K562 (cell line): ENCODE measurements around the gene CYB5R4. TPM values are rescaled to one million over a fixed set of nuclear protein-coding genes. Genes with fewer than 3 reads are reported as not detected.
A peak's percentile ranks its signal among the peaks of the same experiment; 100 is the strongest.

ENCODE experiments used
- ARID1B ChIP-seq: fragments of 450-650 bp; IDR thresholded peaks from 2 replicates; pipeline ENCODE4 v1.6.1; 2016; ENCODE audit warnings: antibody characterized with exemption, mild to moderate bottlenecking, inconsistent platforms
- BCL6 ChIP-seq: fragments of 250-450 bp; sonication (Bioruptor Pico); IDR thresholded peaks from 2 replicates; pipeline ENCODE4 v1.4.0; 2020
- BHLHE40 ChIP-seq: IDR thresholded peaks from 2 replicates; pipeline ENCODE4 v1.6.1; 2011; ENCODE audit warnings: low read length, improper control_type of control experiment
- CBX1 ChIP-seq: sonication (generic); IDR thresholded peaks from 2 replicates; pipeline ENCODE4 v1.6.1; 2016; ENCODE audit warnings: antibody characterized with exemption, low read depth, mild to moderate bottlenecking
- CBX5 ChIP-seq: IDR thresholded peaks from 2 replicates; pipeline ENCODE4 v1.6.1; 2014; ENCODE audit warnings: low read depth, borderline replicate concordance
- DMBX1 ChIP-seq: fragments of 250-450 bp; sonication (Bioruptor Pico); IDR thresholded peaks from 2 replicates; pipeline ENCODE4 v1.8.0; 2022; ENCODE audit warnings: inconsistent platforms, mild to moderate bottlenecking, moderate library complexity, borderline replicate concordance
- DNMT1 ChIP-seq: fragments of 450-650 bp; IDR thresholded peaks from 2 replicates; pipeline ENCODE4 v1.6.1; 2016; ENCODE audit warnings: antibody characterized with exemption, mild to moderate bottlenecking
- HDAC3 ChIP-seq: fragments of 450-650 bp; IDR thresholded peaks from 2 replicates; pipeline ENCODE4 v1.6.1; 2018; ENCODE audit warnings: borderline replicate concordance, mild to moderate bottlenecking, moderate library complexity; ENCODE audit not compliant: partially characterized antibody
- HSF4 ChIP-seq: fragments of 250-450 bp; sonication (Bioruptor Pico); IDR thresholded peaks from 2 replicates; pipeline ENCODE4 v2.1.2; 2022; ENCODE audit warnings: mild to moderate bottlenecking, moderate library complexity, borderline replicate concordance
- NRF1 ChIP-seq, 2 experiments: fragments of 450-650 bp; IDR thresholded peaks in 1 of 2; conservative IDR thresholded peaks in 1 of 2; 2 replicates each; pipeline ENCODE4 v1.6.1; 2014; ENCODE audit warnings: mild to moderate bottlenecking in 2 of 2
- SMAD3 ChIP-seq: fragments of 450-650 bp; formaldehyde crosslinking; conservative IDR thresholded peaks from 2 replicates; pipeline ENCODE4 v1.4.0; 2020; ENCODE audit warnings: mild to moderate bottlenecking
- SP2 ChIP-seq: IDR thresholded peaks from 2 replicates; pipeline ENCODE4 v1.6.1; 2011; ENCODE audit warnings: mild to moderate bottlenecking, low read depth, low read length, moderate library complexity; ENCODE audit not compliant: poor library complexity, severe bottlenecking; ENCODE audit errors: extremely low read depth
- TRIM28 ChIP-seq: fragments of 450-650 bp; IDR thresholded peaks from 2 replicates; pipeline ENCODE4 v1.6.1; 2017
- ZNF445 ChIP-seq: fragments of 250-450 bp; sonication (Bioruptor Pico); IDR thresholded peaks from 2 replicates; pipeline ENCODE4 v1.4.0; 2020; ENCODE audit warnings: low read depth, mild to moderate bottlenecking, moderate library complexity
- ZNF589 ChIP-seq: fragments of 200-800 bp; sonication (Bioruptor generic); IDR thresholded peaks from 2 replicates; pipeline ENCODE4 v1.6.1; 2016; ENCODE audit warnings: low read depth, missing genetic modification characterization, missing compliant biosample characterization
- ZNF764 ChIP-seq: fragments of 250-450 bp; sonication (Bioruptor Pico); IDR thresholded peaks from 2 replicates; pipeline ENCODE4 v1.4.0; 2020; ENCODE audit warnings: low read depth, mild to moderate bottlenecking, moderate library complexity
- polyA plus RNA-seq, 8 experiments: library from polyadenylated mRNA; depleted of rRNA in 4 of 8; stranded (reverse) in 5 of 8; unstranded in 3 of 8; fragments of >200 nt; fragmentation: Nextera tagmentation in 2 of 8; fragmentation: Illumina TruSeq in 1 of 8; extraction: Ambion mirVana in 2 of 8; extraction: Trizol in 1 of 8; gene quantifications; 2 replicates each; pipeline versions ENCODE4 v1.2.1 to v1.2.3, GENCODE V29; 2011 to 2014; ENCODE audit warnings: inconsistent platforms in 1 of 8, missing spikeins in 1 of 8
- total RNA-seq, 7 experiments: library from RNA; depleted of rRNA in 6 of 7; stranded (reverse); fragments of >200 nt in 6 of 7; fragmentation: Illumina TruSeq in 2 of 7; extraction: Trizol in 2 of 7; gene quantifications; 2 replicates each; pipeline versions ENCODE4 v1.2.1 to v1.2.3, GENCODE V29; 2011 to 2021; ENCODE audit warnings: low replicate concordance in 1 of 7
- TF ChIP-seq, protein P1 (sequence below): sonication (generic); formaldehyde crosslinking; IDR thresholded peaks from 2 replicates; pipeline ENCODE4 v1.8.0; 2022; ENCODE audit warnings: missing genetic modification reagents, mild to moderate bottlenecking, borderline replicate concordance
- TF ChIP-seq, protein P2 (sequence below): fragments of 450-650 bp; formaldehyde crosslinking; IDR thresholded peaks from 2 replicates; pipeline ENCODE4 v1.4.0; 2020; ENCODE audit warnings: mild to moderate bottlenecking
- TF ChIP-seq, protein P3 (sequence below): sonication (generic); formaldehyde crosslinking; IDR thresholded peaks from 2 replicates; pipeline ENCODE4 v1.5.0; 2020; ENCODE audit warnings: missing genetic modification reagents
- TF ChIP-seq, protein P4 (sequence below), 3 experiments: fragments of 200-800 bp in 1 of 3; sonication (Bioruptor generic) in 1 of 3; sonication (generic) in 1 of 3; formaldehyde crosslinking in 1 of 3; IDR thresholded peaks; 2 replicates each; pipeline versions ENCODE4 v1.6.1 to v1.8.0; 2016 to 2022; ENCODE audit warnings: mild to moderate bottlenecking in 2 of 3, missing compliant biosample characterization in 2 of 3, missing genetic modification characterization in 2 of 3, missing genetic modification reagents in 1 of 3
- TF ChIP-seq, protein P5 (sequence below): fragments of 450-650 bp; formaldehyde crosslinking; IDR thresholded peaks from 2 replicates; pipeline ENCODE4 v1.4.0; 2020; ENCODE audit warnings: mild to moderate bottlenecking, moderate library complexity

Gene CYB5R4
- total and polyA plus RNA-seq, 9 of the 15 experiments (the other 6 are each of a cell fraction or from before 2014, with no cell fraction given) = 5.9 to 23.1 (median 19.0) TPM

DNA sequence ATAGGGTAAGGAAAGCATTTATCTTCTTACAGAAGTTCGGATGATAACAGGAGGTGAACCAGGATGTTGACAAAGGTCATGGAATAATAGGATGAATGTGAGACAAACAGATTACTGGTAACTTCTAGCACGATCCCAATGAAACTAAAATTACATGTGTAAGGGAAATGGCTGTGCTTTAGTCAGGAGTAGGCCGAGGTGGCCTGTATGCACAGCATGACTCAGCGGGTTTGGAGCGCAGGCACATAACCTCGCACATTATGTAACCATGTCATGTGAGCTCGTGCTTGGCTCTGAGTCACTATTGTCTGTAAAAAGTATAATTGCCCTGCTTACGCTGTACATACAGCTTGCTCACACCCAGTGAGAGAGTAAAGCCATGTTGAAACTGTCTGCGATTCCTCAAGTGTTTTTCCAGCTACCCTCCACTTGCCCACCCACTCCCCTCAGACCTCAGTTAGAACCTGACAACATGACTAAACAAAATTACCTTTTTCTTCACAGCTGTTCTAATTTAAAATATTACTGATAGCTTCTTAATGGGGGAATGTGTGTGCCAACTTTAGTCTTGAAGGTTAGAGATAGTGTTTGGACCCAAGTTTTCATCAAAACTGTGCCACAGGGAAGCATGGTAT is 8.2 kb downstream of the CYB5R4 start (continued):
- TF ChIP-seq, protein P1, sequence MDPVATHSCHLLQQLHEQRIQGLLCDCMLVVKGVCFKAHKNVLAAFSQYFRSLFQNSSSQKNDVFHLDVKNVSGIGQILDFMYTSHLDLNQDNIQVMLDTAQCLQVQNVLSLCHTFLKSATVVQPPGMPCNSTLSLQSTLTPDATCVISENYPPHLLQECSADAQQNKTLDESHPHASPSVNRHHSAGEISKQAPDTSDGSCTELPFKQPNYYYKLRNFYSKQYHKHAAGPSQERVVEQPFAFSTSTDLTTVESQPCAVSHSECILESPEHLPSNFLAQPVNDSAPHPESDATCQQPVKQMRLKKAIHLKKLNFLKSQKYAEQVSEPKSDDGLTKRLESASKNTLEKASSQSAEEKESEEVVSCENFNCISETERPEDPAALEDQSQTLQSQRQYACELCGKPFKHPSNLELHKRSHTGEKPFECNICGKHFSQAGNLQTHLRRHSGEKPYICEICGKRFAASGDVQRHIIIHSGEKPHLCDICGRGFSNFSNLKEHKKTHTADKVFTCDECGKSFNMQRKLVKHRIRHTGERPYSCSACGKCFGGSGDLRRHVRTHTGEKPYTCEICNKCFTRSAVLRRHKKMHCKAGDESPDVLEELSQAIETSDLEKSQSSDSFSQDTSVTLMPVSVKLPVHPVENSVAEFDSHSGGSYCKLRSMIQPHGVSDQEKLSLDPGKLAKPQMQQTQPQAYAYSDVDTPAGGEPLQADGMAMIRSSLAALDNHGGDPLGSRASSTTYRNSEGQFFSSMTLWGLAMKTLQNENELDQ (CRISPR knock-in tag) = no peak
- TF ChIP-seq CBX5 (peak; percentile 96), TRIM28 (peak; percentile 86), HDAC3 (peak; percentile 14), BCL6 (CRISPR knock-in tag) (no peak), ARID1B (peak; percentile 26; the same call in 1 of the 2 replicates), BHLHE40 (peak; percentile 52; the same call in 1 of the 2 replicates), SMAD3 (CRISPR knock-in tag) (peak; percentile 53; the same call in 1 of the 2 replicates), HSF4 (CRISPR knock-in tag) (peak; percentile 56; the same call in 1 of the 2 replicates), DMBX1 (CRISPR knock-in tag) (peak; percentile 95), DNMT1 (no peak), SP2 (no peak), NRF1 (conservative IDR thresholded peaks at IDR 0.05 in 1 of 2, IDR thresholded peaks at IDR 0.05 in 1 of 2) (no peak), CBX1 (0 out of 2 replicates have a peak, but pooled peaks have one; percentile 71), ZNF589 (CRISPR knock-in tag) (peak; percentile 79), ZNF764 (CRISPR knock-in tag) (no peak), ZNF445 (CRISPR knock-in tag) (no peak)
- TF ChIP-seq, protein P2, sequence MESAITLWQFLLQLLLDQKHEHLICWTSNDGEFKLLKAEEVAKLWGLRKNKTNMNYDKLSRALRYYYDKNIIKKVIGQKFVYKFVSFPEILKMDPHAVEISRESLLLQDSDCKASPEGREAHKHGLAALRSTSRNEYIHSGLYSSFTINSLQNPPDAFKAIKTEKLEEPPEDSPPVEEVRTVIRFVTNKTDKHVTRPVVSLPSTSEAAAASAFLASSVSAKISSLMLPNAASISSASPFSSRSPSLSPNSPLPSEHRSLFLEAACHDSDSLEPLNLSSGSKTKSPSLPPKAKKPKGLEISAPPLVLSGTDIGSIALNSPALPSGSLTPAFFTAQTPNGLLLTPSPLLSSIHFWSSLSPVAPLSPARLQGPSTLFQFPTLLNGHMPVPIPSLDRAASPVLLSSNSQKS (CRISPR knock-in tag) = no peak
- TF ChIP-seq, protein P3, sequence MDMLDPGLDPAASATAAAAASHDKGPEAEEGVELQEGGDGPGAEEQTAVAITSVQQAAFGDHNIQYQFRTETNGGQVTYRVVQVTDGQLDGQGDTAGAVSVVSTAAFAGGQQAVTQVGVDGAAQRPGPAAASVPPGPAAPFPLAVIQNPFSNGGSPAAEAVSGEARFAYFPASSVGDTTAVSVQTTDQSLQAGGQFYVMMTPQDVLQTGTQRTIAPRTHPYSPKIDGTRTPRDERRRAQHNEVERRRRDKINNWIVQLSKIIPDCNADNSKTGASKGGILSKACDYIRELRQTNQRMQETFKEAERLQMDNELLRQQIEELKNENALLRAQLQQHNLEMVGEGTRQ (CRISPR knock-in tag) = peak; percentile 28; the same call in 1 of the 2 replicates
- TF ChIP-seq, protein P4, sequence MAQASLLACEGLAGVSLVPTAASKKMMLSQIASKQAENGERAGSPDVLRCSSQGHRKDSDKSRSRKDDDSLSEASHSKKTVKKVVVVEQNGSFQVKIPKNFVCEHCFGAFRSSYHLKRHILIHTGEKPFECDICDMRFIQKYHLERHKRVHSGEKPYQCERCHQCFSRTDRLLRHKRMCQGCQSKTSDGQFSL (CRISPR knock-in tag; IDR thresholded peaks at IDR 0.05) = no peak
- TF ChIP-seq, protein P4 (tag; IDR thresholded peaks at IDR 0.05) = peak in 1 of 2 experiments; percentile 75; a peak in 2 of 4 replicates
- TF ChIP-seq, protein P5, sequence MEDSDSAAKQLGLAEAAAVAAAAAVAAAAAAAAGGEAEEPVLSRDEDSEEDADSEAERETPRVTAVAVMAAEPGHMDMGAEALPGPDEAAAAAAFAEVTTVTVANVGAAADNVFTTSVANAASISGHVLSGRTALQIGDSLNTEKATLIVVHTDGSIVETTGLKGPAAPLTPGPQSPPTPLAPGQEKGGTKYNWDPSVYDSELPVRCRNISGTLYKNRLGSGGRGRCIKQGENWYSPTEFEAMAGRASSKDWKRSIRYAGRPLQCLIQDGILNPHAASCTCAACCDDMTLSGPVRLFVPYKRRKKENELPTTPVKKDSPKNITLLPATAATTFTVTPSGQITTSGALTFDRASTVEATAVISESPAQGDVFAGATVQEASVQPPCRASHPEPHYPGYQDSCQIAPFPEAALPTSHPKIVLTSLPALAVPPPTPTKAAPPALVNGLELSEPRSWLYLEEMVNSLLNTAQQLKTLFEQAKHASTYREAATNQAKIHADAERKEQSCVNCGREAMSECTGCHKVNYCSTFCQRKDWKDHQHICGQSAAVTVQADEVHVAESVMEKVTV (CRISPR knock-in tag) = no peak
